Head of caudate nucleus (tissue), 42 donors: ENCODE results near the gene DEFB124.
"Not testable (repeated sequence)": the region's sequence is repeated elsewhere in the genome, so short reads cannot be mapped to it uniquely, and the experiment has no call there.

Source experiments
- DNase-seq, 42 donors: peaks; one replicate each; pipeline versions ENCODE4 v3.0.0 to v3.0.0-alpha.2; 2020 to 2021; ENCODE audit warnings: mixed read lengths in 7 of 42
- intact Hi-C: fragments of 100-400 bp; cut with DNase I; formaldehyde crosslinking; loops from one replicate; pipeline ENCODE4 v1.15.0; 2022

The DEFB124 gene

GRCh38 chr20:31440012-31440659 is 34.8 kb downstream of the DEFB124 start, which contains the start of gene DEFB123:
Gene DEFB123, plus strand, starts transcription at chr20:31440632. Its CDS starts 67 bp downstream, at chr20:31440699.
- intact Hi-C loops, result no loop called here
- no peak for DNase-seq

DNA sequence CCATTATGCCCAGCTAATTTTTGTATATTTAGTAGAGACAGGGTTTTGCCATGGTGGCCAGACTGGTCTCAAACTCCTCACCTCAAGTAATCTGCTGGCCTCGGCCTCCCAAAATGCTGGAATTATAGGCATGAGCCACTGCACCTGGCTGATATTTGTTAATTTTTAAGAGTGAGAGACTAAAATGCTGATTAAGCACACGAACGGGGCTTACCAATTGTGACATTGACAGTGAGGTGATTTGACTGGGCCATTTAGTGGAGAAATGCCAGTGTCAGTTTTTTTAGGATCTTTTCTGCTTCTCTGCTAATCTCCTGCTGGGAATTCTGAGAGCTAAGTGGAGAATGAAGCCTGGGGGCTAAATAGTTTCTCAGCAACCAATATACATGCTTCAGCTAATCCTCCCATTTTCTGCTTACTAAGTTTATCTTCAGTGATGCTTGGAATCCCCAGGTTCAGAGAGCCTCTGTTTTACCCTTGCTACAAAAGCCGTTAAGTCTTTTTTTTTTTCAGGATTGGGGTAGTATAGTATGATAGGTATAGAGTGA is 44.3 kb downstream of the DEFB124 start:
- intact Hi-C loops, result no loop called here
- DNase-seq, result no peak

GRCh38 chr20:31427576-31427975 is 47.4 kb downstream of the DEFB124 start:
- intact Hi-C loops, DNase-seq: not testable (repeated sequence)

DNA sequence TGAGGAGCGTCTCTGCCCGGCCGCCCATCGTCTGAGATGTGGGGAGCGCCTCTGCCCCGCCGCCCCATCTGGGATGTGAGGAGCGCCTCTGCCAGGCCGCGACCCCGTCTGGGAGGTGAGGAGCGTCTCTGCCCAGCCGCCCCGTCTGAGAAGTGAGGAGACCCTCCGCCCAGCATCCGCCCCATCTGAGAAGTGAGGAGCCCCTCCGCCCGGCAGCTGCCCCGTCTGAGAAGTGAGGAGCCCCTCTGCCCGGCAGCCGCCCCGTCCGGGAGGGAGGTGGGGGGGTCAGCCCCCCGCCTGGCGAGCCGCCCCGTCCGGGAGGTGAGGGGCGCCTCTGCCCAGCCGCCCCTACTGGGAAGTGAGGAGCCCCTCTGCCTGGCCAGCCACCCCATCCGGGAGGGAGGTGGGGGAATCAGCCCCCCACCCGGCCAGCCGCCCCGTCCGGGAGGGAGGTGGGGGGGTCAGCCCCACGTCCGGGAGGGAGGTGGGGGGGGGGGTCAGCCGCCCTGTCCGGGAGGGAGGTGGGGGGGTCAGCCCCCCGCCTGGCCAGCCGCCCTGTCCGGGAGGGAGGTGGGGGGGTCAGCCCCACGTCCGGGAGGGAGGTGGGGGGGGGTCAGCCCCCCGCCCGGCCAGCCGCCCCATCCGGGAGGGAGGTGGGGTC is 47.9 kb downstream of the DEFB124 start:
- DNase-seq, intact Hi-C loops: not testable (repeated sequence)

DNA sequence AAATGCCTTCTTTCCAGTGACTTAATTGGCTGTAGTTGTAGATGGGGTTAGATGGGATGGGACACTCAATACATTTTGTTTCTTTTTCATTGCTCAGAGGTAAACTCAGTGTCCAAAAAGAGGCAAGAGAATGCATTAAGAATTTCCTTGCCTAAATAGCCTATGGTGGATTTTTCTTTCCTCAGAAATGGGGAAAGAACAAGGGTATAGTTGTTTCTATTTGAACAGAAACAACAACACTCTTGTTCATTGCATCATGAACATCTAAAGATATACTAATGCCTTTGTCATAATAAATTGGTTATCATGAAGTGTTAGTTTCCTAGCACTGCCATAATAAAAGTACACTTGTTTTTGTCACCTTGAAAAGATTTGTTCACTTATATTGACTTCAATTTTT is 49.1 kb downstream of the DEFB124 start:
- DNase-seq, result no peak
- intact Hi-C loops, result no loop called here

GRCh38 chr20:31418307-31418706 is 56.6 kb downstream of the DEFB124 start:
- intact Hi-C loops, result no loop called here
- no peak for DNase-seq

DNA sequence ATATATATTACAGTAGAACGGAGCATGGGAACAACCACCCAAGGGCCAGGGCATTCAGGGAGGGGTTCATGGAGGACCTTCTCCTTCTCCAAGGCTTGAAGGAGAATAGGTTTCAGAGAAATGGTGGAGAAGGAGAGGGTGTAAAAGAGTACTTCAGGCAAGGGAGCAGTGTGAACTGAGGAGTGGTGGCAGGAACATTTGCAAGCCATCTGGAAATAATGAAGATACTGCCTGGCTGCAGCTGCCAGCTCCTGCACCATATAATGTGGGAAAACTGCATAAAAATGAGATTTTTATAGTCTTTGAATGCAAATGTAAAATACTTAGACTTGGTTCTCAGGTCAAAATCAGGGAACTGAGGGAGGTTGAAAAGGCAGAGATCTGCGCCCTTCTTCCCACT is 59.3 kb downstream of the DEFB124 start:
- intact Hi-C loops, result no loop called here
- DNase-seq, result no peak
